Osteocyte (in vitro differentiated cells): ENCODE results near the gene CCSER1. TPM values are rescaled to one million over a fixed set of nuclear protein-coding genes. Genes with fewer than 3 reads are reported as not detected.
"Not testable (repeated sequence)": the region's sequence is repeated elsewhere in the genome, so short reads cannot be mapped to it uniquely, and the experiment has no call there.

Experiments used
- DNase-seq: peaks from one replicate; pipeline ENCODE4 v3.0.0; 2021; ENCODE audit warnings: mixed read lengths; ENCODE audit not compliant: unreplicated experiment; ENCODE audit errors: extremely low spot score
- H3K27ac Mint-ChIP-seq: one replicate; pipeline ENCODE4 v1.8.0; 2021; ENCODE audit warnings: mild to moderate bottlenecking, mixed read lengths; ENCODE audit not compliant: unreplicated experiment
- H3K27me3 Mint-ChIP-seq: one replicate; pipeline ENCODE4 v1.8.0; 2021; ENCODE audit warnings: mixed read lengths; ENCODE audit not compliant: unreplicated experiment
- H3K36me3 Mint-ChIP-seq: one replicate; pipeline ENCODE4 v1.8.0; 2021; ENCODE audit warnings: mixed read lengths; ENCODE audit not compliant: unreplicated experiment
- H3K4me1 Mint-ChIP-seq: one replicate; pipeline ENCODE4 v1.8.0; 2021; ENCODE audit warnings: mixed read lengths; ENCODE audit not compliant: unreplicated experiment
- H3K4me3 Mint-ChIP-seq: one replicate; pipeline ENCODE4 v1.8.0; 2021; ENCODE audit warnings: mild to moderate bottlenecking, moderate library complexity, mixed read lengths; ENCODE audit not compliant: unreplicated experiment
- H3K9me3 Mint-ChIP-seq: one replicate; pipeline ENCODE4 v1.8.0; 2021; ENCODE audit warnings: mixed read lengths; ENCODE audit not compliant: unreplicated experiment
- total RNA-seq: library from RNA; stranded (reverse); gene quantifications from 2 replicates; pipeline ENCODE4 v1.2.1, GENCODE V29; 2021
- TF ChIP-seq, protein P1 (sequence below): fragments of 200-600 bp; sonication (generic); IDR thresholded peaks from 2 replicates; pipeline ENCODE4 v1.5.0; 2021; ENCODE audit warnings: antibody characterized with exemption, mild to moderate bottlenecking, moderate library complexity

Gene CCSER1
- total RNA-seq, 1 donor from 2014 or later, result not detected

DNA sequence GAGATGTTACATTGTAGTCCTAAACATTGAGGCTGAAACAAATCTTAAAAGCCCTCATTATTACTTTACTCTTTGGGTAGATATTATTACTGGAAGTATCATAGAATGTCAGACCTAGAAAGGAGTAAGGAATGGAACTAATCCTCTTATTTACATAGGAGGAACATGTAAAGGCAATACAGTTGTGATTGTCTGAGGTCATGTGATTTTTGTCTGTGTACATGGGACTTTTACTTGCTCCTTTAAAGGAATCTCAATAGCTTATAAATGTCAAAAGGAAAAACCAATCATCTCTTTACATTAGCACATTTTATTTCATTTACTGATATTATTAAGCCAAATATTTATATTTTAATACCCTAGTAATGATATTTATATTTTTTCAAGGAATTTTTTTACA is 568.2 kb downstream of the CCSER1 start:
- H3K9me3 Mint-ChIP-seq, result no peaks in the 10 kb centered on the region

DNA sequence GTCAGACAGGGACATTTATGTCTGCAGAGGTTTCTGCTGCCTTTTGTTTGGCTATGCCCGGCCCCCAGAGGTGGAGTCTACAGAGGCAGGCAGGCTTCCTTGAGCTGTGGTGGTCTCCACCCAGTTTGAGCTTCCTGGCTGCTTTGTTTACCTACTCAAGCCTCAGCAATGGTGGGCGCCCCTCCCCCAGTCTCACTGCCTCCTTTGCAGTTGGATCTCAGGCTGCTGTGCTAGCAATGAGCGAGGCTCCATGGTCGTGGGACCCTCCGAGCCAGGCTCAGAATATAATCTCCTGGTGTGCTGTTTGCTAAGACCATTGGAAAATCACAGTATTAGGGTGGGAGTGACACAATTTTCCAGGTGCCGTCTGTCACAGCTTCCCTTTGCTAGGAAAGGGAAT is 578.3 kb downstream of the CCSER1 start:
- H3K9me3 Mint-ChIP-seq, H3K27me3 Mint-ChIP-seq, H3K4me3 Mint-ChIP-seq, H3K4me1 Mint-ChIP-seq, H3K36me3 Mint-ChIP-seq, H3K27ac Mint-ChIP-seq, DNase-seq: not testable (repeated sequence)

More for the DNA sequence above, 568.2 kb downstream of the CCSER1 start:
- Mint-ChIP-seq H3K4me3 (no peak overlapping the region), H3K36me3 (no peaks in the 10 kb centered on the region), H3K27ac (no peak overlapping the region), H3K27me3 (no peaks in the 10 kb centered on the region), H3K4me1 (no peaks in the 10 kb centered on the region)
- TF ChIP-seq, protein P1, sequence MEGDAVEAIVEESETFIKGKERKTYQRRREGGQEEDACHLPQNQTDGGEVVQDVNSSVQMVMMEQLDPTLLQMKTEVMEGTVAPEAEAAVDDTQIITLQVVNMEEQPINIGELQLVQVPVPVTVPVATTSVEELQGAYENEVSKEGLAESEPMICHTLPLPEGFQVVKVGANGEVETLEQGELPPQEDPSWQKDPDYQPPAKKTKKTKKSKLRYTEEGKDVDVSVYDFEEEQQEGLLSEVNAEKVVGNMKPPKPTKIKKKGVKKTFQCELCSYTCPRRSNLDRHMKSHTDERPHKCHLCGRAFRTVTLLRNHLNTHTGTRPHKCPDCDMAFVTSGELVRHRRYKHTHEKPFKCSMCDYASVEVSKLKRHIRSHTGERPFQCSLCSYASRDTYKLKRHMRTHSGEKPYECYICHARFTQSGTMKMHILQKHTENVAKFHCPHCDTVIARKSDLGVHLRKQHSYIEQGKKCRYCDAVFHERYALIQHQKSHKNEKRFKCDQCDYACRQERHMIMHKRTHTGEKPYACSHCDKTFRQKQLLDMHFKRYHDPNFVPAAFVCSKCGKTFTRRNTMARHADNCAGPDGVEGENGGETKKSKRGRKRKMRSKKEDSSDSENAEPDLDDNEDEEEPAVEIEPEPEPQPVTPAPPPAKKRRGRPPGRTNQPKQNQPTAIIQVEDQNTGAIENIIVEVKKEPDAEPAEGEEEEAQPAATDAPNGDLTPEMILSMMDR, result no peak
- DNase-seq, result no peak

DNA sequence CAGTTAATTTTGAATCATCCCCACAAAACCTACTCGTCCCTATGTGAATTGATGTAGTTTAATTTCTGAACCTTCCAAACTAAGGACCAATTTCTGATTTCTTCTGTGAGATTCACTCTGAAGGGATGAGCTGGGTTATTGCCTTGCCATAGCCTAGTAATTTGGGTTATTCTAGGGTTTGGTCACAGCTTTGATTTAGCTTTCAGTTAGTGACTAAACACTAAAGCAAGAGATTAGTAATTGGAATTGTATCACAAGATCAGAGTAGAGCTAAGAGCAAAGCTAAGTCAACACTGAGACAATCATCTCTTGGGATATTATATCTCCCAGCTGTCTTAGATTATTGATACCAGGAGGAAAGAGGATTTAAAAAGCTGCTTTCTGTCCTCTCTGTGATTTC is 588.0 kb downstream of the CCSER1 start:
- no peaks in the 10 kb centered on the region for H3K4me1 Mint-ChIP-seq
- no peaks in the 10 kb centered on the region for H3K36me3 Mint-ChIP-seq

DNA sequence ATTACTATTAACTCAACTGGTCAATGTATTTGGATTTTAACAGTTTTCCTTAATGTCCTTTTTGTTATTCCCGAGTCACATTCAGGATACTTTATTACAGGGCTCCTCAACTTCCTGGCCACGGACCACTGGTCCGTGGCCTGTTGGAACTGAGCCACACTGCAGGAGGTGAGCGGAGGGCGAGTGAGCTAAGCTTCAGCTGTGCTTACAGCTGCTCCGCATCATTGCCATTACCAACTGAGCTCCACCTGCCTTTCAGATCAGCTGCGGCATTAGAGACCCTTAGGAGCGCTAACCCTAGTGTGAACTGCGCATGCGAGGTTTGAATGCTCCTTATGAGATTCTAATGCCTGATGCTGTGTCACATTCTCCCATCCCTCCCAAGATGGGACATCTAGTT is 591.7 kb downstream of the CCSER1 start:
- no peak for DNase-seq
- H3K4me1 Mint-ChIP-seq, result no peaks in the 10 kb centered on the region
- H3K27me3 Mint-ChIP-seq, result no peaks in the 10 kb centered on the region
- H3K4me3 Mint-ChIP-seq, result no peak overlapping the region
- no peak overlapping the region for H3K27ac Mint-ChIP-seq
- TF ChIP-seq, protein P1, result no peak
- no peaks in the 10 kb centered on the region for H3K9me3 Mint-ChIP-seq
- H3K36me3 Mint-ChIP-seq, result no peaks in the 10 kb centered on the region

More for the DNA sequence above, 588.0 kb downstream of the CCSER1 start:
- DNase-seq, result no peak
- Mint-ChIP-seq H3K9me3 (no peaks in the 10 kb centered on the region), H3K27me3 (peaks cover 9% of the 10 kb centered on the region), H3K4me3 (no peak overlapping the region), H3K27ac (no peak overlapping the region)
- TF ChIP-seq, protein P1, result no peak

DNA sequence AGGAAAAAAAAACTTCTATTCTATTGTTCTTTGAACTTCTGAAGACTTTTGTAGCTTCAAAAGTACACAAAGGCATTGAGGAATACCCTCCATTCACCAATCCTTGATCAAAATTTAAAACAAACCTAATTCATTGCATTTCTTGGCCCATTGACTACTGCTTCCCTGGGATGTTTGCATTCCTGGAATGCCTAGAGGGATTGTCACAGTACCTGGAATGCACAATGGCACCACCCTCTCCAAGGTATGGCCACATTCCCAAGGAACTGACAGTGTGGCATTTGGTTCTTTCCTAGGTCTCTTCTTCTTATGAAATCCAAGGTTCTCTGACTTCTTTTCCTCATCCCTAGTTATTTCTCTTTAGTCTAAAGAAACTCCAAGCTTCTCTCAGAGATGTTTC is 600.7 kb downstream of the CCSER1 start:
- H3K27me3 Mint-ChIP-seq, result no peaks in the 10 kb centered on the region
- no peak overlapping the region for H3K27ac Mint-ChIP-seq
- TF ChIP-seq, protein P1, result no peak
- DNase-seq, result no peak
- no peak overlapping the region for H3K4me3 Mint-ChIP-seq
- no peaks in the 10 kb centered on the region for H3K4me1 Mint-ChIP-seq
- no peaks in the 10 kb centered on the region for H3K36me3 Mint-ChIP-seq
- no peaks in the 10 kb centered on the region for H3K9me3 Mint-ChIP-seq

DNA sequence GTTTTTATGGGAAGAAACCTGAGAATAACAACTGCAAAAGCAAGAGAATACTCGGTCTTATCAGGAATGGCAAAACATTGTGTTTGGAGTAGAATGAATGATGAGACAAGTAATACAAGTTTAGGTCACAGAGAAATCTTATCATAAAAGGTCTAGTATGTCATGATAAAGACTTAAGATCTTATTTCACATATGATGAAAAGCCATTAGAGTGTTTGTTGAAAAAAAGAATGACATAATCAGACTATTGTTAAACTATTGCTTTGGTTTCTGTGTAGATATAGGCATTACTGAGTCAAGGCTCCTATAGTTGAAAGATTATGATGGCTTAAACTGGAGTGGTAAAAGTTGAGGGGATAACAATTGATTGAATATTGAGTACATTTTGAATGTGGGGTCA is 603.6 kb downstream of the CCSER1 start:
- TF ChIP-seq, protein P1, result no peak
- Mint-ChIP-seq H3K27ac (no peak overlapping the region), H3K36me3 (no peaks in the 10 kb centered on the region), H3K27me3 (peaks cover 3% of the 10 kb centered on the region), H3K4me3 (no peak overlapping the region), H3K9me3 (no peaks in the 10 kb centered on the region), H3K4me1 (no peaks in the 10 kb centered on the region)
- no peak for DNase-seq
